CD1c-positive myeloid dendritic cell (primary cell): ENCODE measurements around the gene CDON.

Experiments used
- DNase-seq: peaks from one replicate; pipeline ENCODE4 v3.0.0-alpha.2; 2016; ENCODE audit errors: extremely low spot score

CDON gene

DNA sequence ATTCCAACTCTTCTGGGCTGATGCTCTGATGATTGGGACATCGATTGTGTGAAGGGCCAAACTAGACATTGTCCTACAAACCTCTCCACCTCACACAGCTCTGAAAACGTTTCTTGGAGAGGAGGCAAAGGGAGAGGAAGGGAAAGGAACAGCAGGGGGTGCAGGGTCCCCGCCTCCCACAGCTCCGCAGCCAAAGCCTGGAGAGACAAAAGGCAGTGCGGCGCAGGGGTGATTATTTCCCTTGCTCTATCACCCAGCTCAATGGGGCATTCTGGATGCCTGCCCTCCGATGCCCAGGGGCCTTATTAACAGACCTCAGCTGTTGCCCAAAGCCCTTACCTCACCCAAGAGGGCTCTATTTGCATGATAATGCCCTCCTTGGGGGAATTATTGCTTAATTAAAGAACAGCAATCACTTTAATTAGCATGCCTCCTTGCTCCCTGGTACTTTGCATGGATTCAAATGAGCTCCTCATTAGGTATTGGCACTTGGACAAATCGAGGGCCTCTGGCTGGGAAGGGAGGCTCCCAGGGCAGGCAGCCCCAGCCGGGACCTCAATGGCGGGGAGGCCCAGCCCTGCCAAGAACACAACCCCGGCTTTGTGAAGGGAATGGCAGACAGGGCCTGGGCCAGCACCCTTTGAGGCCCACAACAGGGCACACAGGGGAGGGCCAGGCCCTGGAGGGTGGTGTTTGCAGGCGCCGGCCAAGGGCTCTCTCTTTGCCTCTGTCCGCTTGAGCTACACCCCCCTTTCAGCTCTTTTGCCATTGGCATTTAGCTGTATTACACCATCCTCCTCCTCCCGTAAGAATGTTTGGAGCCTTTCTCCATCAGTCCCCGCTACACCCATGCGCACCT is 19.8 kb upstream of the CDON start:
- DNase-seq = no peak

- no peak for DNase-seq
These were observed 19.2 kb upstream of the CDON start for GRCh38 chr11:126081915-126082250.

DNA sequence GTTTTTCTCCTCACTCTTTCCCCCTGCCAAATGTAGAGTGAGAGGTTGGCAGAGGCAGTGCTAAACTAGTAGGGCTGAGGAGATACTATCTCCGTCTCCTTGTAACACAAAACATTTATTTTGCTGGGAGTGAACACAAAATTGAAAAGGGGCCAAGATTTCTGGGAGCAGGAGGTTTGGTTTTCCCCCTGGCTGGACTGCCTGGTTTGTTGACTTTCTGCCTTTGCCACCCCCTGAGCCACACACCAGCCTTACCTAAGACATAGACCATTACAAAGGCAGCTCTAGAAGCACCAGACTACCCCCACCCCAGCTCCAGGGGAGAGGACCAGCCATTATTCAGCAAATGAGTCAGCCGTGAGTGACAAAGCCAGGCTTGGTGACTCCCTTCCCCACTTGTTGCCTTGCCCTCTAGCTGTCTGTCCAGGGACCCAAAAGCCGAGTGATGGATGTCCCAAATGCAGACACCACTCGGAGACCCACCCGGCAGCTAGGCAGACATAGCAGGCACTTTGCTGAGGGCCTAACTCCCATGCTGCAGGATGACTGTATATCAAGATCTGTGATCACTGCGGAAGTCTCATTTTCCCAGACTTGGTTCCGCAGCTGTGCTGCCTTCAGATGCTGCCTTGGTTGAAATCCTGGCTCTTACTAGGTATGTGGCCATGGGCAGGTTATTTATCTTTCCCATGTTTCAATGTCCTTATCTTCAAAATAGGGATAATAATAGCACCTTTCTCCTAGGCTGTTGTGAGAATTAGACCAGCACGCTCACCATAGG is 17.7 kb upstream of the CDON start:
- no peak for DNase-seq

GRCh38 chr11:126079621-126080124 is 17.0 kb upstream of the CDON start:
- no peak for DNase-seq

DNA sequence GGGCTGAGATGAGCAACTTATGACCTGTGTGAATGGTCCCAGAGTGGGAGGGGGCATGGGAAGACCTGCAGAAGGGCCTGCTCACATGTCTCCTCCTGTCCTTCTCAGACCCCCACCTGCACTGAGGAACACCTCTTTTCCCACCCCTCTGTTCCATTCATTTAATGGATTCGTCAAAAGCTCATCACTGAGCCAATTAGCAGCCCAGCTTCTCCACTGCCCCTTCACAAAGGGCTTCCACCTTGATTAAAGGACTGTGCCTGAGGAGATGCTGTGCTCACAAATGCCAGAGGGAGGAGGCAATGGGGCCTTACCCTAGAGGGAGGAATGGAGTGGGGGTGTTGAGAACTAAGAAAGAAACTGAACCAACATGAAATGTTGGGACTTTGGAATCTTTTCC is 14.0 kb upstream of the CDON start:
- DNase-seq = no peak

GRCh38 chr11:126072801-126073594 is 10.3 kb upstream of the CDON start:
- DNase-seq = no peak

DNA sequence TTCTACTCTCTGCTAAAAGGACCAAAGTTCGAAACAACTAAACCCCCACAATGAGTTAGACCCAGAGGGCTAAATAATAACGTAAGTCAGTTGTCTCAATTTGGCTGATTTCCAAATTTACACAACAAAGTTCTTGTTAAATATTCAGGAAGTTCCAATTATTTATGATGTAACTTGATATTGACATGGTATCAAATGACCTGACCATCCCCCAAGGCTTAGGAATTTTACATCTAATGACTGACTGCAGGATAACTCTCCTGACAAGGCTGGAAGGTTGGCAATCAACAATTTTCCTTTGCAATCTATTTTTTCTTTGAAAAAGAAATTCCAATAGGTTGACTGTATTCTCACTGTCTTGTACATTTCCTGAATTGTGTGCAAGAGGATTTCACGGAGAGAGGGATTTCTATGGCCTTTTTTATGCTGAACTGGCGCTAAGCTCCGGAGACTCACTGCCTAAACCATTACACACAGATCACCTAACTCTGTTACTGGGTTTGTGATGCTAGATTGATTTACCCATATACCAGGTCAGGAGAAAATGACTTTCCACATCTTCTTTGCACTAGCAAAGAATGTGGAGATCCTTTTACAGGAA is 9.6 kb upstream of the CDON start:
- no peak for DNase-seq

DNA sequence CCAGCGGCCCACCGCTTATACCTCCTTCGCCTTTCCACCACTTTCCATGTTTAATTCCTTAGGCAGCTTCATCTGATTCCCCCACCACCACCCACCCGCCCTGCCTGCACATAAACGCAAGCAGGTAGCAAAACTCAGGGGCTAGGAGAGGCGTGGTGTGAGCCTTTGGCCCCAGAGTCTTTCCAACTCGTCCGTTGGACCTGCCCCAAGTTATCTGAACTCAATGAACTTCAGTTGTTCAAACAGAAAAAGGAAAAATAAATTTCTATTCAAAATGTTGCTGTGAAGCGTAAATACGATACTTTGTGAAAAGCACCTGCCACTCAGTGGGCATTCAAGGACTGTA is 814 bp upstream of the CDON start:
- DNase-seq = no peak

DNA sequence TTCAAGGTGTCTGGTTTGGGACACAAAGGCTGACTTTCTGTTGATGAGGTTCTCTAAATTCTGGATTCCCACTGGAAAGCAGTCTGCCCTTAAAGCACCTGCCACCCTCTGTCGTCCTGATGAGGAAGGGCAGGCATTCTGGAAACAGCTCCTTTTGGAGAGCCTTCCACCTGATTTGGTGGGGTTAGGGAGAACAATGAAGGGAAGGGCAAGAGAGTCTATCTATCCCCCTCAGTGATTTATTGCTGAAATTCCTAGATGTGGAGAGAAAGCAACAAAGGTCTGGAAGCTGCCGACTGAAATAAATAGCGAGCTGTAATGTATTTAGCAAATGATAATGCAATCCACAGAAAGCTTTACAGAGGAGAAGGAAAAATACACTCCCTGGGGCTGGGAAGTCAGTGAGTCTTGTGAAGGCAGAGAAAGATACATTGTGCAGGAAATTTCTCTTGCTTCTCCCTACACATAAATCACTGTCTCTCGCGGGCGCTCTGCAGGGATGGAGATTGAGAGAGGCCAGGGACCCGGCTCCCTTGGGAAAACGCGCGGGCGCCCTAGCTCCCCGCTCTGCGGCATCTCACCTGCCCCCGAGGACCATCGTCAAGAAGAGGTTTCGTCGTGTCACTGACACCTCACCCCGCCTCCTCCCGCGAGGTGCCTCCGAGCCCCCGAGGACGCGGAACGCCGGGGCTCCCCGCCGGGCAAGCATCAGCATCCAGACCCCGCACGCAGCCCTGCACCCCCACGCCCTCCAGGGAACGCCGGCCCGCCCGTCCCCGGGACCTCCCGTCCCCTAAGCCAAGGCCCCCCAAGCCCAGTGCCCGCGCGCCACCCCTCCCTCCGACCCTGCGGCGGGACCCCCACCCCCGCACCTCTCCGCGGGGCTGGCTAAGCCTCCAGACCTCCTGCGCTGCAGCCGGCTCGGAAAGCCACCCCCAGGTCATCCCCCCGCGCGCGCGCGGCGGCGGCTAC is 673 bp downstream of the CDON start:
- DNase-seq = no peak

DNA sequence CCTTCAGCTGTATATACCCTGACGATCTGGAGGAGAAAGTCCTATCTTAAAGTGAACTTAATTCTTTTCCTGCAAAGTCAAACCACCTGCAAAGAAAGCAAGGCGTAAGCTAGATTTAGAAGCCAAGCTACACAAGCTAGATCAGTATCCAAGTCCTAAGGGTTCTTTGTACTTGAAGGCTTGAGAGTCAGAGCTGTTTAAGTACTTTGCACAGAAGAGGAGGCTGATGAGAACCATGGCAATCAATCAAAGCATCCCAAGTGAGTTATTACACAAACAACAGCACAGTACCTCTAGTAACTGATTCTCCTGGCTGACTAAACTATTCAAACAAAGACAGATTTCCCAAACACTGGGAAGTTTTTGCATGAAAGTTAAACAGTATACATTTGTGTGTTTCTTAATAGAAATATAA is 1.9 kb downstream of the CDON start:
- DNase-seq = no peak

GRCh38 chr11:126059238-126059781 is 3.4 kb downstream of the CDON start:
- DNase-seq = no peak

GRCh38 chr11:126058105-126058874 is 4.4 kb downstream of the CDON start:
- no peak for DNase-seq

DNA sequence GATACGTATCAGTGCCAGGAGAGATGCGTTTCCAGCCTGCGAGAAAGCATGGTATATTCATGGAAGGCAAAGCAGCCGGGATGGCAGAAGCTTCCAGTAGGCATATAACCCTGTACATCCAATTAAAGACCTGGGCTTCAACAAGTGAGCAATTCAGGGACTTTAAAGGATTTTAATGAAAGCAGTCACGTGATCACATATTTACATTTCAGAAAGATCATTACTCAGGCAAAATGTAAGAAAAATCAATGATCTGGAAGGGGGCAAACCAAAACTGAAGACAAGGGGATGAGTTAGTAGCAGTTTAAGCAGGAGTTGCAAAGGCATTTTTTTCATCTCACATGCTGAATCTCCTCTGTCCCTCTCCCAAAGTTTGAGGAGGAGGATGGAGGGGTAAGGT is 7.8 kb downstream of the CDON start:
- DNase-seq = no peak

DNA sequence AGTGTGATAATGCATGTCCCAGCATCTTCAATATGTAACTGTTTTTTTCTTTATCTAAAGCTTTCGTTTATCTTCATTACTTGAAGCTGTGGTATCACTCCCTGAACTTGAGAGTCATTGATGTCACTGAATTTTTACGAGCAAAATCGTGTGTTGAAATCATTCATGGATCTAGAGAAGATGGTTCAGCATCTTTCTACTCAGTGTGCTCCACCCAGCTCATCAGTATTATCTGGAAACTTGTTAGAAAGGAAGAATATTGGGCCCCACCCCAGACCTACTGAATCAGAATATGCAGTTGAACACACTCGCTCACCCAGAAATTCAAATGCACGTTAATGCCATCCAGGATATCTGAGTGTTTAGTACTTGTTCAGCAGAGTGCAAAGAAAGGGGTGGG is 8.3 kb downstream of the CDON start:
- no peak for DNase-seq

DNA sequence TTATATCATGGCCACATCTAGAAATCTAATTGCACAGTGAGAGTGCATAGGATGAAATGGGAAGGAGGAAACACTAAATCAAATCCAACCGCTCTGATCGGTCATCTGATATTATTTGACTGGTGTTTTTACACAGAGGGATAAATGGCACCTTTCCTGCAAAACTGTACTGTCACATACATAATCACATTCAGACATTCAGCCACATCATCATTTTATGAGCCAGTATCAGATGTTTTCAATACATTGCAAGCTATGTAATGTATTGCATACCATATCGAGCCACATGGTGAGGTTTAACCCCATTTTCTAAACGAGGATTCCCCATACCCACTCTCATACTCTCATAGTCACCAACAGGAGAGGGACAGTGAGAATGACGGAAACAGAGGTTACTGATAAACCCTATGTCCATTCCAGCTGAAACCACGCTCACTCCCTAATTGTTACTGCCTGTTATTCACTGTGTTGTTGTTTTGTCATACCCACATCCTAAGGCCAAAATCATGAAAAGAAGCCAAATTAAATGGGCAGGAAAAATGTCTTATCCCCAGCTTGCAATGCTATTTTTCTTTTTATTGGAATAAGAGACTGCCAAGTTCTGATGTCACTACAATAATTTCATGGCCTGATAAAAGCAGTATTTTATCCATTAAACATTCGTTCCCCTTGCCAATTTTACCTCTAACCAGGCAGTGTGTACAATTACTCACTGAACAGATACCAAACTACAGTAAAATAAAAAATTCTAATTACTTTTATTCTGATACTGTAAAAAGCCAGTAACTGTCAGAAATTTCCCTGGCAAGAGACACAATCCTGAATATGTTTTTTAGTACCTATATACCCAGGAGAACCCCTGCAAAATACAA is 9.0 kb downstream of the CDON start:
- no peak for DNase-seq

- DNase-seq = no peak
These were observed 11.5 kb downstream of the CDON start for GRCh38 chr11:126051117-126051516.

- DNase-seq = no peak
These were observed 13.5 kb downstream of the CDON start for GRCh38 chr11:126049159-126049558.

DNA sequence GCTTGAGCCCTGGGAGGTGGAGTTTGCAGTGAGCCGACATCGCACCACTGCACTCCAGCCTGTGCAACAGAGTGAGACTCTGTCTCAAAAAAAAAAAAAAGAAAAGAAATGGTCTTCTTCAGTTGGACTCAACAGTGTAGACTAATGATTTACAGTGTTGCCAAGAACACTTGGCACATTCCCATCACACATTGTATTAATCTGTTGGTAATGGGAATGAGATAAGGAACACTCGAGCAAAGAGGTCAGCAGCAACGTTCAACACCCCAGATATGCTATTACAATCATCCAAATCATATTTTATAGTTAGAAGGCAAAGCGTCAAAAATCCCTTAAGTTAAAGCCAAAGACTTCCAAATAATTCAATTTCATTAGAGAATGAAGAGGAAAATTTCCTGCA is 14.5 kb downstream of the CDON start:
- no peak for DNase-seq
